HG02885 (cell line): ENCODE data around the gene DPP4.
"Not testable (repeated sequence)": the region's sequence is repeated elsewhere in the genome, so short reads cannot be mapped to it uniquely, and the experiment has no call there.

Experiments
- ATAC-seq: cut with Tn5 transposase; IDR thresholded peaks from one replicate; pipeline ENCODE4 v1.9.1; 2021; ENCODE audit warnings: mild to moderate bottlenecking; ENCODE audit not compliant: unreplicated experiment, poor library complexity

DPP4 gene

GRCh38 chr2:161971551-161971950 is 102.5 kb downstream of the DPP4 start:
- no peak for ATAC-seq

DNA sequence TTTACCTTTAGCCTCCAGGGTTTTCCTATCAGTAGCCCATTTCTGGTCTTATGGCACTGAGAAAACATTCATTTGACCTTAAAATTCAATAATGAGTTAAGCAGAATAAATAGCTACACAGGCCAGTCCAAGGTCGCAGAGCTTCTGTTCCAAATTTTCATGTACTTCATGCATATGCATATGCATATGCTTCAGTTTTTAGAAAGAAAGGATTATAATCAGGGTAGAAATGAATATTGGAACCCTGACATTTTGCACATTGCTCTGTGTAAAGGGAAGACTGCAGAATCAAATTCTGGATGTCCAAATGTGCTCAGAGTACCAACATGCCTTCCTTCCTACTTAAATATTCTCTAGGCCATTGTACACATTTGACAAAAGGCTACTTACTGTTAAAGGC is 104.9 kb downstream of the DPP4 start:
- no peak for ATAC-seq

DNA sequence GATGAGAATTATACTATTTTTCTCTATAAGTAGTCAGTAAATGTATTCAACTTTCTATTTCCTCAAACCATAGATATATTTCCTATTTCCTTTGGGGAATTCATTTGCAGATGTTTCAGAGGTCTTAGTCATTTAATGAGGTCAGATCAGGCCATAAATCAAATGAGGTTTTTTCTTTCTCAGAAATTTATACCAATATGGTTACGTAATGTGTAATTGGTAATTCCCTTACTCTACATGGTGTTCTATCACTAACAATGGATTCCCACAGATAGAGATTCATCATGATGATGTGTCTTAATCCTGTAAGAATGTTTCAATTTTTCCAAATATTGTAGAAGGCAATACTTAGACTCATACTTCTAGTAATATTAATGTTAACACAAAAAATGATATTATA is 108.0 kb downstream of the DPP4 start:
- ATAC-seq: no peak

DNA sequence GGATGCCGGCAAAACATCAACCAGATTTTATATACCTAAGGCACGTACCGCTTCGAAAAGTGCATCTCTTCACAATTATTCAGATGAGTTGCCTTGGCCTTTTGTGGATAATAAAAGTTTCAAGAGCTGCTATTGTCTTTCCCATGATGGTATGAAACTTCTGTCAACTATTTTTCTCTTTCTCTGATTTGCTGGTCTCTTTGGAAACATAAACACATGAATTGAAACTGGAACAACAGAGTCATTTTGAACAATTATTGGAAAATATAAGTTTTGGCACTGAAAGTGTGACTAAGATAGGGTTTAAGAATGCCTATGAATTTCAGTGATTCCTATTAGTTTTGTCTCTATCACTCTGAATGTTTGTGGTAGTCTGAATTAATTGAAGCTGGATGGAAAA is 109.9 kb downstream of the DPP4 start:
- ATAC-seq: no peak

DNA sequence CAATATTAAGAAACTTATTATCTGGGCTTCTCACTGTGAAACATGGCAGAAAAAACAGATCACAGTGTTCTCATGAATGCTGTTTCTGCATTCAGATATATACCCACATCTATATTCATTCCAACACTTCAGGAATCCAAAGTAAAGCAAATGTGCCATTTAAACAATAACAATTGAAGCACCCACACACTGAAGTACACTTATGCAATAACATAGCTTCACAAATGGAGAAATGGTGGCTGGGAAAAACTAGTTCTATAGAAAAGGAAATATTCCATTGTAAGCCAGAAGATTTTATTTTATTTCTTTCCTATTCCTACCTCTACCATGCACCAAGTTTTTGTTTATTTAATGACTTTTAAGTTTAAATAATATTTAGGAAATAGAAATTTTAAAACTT is 111.9 kb downstream of the DPP4 start:
- no peak for ATAC-seq

DNA sequence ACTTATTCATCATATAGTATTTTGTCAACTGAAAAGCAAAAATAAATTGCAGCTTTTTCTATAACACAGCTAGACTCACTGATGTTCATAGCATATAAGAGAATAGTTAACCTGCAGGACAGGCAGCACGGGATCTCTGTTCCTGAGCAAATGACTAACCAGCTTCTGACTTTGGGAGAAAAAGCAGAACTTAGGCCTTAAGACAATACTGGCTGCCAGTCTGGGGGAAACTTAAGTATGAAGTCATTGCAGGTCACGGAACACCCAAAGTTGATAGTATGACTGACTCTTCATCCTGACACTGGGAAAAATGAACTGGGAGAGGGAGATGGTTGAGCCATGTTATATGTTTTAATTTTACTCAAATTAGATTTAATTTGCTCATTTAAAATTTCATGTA is 113.0 kb downstream of the DPP4 start:
- no peak for ATAC-seq

DNA sequence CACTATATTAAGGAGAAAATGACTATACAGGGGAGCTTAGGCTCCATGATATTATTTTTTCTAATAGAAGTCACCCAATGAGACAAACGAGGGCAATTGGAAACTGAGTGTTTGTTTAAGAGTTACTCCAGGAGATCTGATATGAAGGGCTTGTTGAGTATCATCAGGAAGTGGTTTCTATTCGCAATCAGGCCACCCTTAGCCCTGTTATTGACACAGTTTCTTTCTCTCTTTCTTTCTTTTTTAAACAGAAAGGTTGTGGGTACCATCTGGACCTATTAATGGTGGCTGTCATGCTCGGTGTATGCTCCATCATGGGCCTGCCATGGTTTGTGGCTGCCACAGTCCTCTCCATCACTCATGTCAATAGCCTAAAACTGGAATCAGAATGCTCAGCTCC is 117.3 kb downstream of the DPP4 start:
- no peak for ATAC-seq

DNA sequence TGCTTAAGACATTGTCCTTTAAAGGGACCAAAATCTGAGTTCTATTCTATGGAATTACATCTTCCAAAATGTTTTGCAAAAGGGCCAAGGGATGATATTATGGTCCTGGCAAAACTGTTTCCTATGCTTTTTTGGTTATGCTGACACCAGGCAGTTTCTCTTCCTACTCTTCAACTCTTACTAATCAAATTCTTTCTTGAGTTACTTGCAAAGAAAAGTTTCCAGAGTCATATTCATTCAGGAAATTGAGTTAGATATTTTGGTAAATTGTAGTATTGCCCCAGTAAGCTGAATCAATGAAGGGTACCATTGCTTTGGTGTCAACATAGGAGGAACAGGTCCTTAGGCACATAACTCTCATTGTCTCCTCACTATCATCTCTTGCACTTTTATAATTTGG is 118.8 kb downstream of the DPP4 start:
- no peak for ATAC-seq

- ATAC-seq: no peak
Measured at GRCh38 chr2:161954103-161954502, 119.9 kb downstream of the DPP4 start.

GRCh38 chr2:161953367-161953766 is 120.6 kb downstream of the DPP4 start:
- not testable (repeated sequence) for ATAC-seq

DNA sequence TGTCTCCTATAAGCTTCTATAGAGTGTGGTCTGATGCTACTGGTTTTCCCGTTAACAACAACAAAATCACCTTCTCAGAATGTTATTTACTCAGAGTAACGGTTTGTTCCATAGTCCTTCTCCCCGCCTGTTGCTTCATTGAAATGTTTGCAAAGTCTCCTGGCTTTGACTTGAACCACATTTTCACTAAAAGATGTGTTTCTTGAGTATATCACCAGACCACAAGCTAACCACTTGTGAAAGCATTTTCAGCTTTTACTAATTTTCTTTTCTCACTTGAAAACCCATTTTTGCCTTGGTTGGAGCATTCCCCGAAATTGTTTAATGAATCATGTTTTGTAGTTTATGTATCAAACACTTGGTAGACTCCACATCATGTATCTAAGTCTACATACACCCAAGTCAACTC is 121.2 kb downstream of the DPP4 start:
- ATAC-seq: no peak

DNA sequence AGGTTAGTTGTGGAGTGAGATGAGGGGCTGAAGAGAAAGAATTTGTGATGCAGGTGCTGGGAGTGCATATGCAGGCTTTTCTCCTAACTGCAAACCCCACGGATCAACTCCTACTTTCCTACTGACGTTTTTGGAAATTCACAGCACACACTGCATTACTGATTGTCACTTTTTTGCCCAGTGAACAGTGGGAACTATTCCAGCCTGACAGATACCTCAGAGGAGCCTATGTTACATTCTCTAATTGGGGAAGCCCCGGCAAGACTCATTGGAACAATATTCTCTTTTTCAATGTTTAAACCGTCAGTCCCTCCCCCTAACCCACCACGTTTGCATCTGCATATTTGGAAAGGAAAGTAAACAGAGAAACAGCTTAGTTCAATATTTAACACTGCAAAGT is 126.2 kb downstream of the DPP4 start:
- ATAC-seq: no peak

DNA sequence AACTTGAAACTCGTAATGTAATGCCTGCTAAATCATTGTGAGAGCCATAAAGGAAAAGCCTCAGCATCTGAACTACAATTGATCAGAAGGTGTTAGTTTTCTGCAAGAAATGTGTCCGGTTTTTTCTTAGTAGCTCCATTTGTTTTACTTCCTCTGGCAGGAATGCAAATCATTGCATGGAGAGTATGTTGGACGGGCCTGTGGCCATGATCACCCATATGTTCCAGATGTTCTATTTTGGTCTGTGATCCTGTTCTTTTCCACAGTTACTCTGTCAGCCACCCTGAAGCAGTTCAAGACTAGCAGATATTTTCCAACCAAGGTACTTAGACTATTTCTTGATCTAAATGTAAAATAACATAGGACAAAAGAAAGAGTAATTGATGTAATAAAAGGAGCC is 126.6 kb downstream of the DPP4 start:
- no peak for ATAC-seq

- peak; percentile 69 for ATAC-seq
Measured at GRCh38 chr2:161946489-161947107, 127.4 kb downstream of the DPP4 start.

- ATAC-seq: no peak
Measured at GRCh38 chr2:161943011-161943410, 131.0 kb downstream of the DPP4 start.
